Ecto neural progenitor cell (in vitro differentiated cells): Measurements from ENCODE around the gene SLC44A2.

Experiments used
- DNase-seq: peaks from one replicate; pipeline ENCODE4 v3.0.0-alpha.2; 2018; ENCODE audit warnings: low spot score

Gene SLC44A2

DNA sequence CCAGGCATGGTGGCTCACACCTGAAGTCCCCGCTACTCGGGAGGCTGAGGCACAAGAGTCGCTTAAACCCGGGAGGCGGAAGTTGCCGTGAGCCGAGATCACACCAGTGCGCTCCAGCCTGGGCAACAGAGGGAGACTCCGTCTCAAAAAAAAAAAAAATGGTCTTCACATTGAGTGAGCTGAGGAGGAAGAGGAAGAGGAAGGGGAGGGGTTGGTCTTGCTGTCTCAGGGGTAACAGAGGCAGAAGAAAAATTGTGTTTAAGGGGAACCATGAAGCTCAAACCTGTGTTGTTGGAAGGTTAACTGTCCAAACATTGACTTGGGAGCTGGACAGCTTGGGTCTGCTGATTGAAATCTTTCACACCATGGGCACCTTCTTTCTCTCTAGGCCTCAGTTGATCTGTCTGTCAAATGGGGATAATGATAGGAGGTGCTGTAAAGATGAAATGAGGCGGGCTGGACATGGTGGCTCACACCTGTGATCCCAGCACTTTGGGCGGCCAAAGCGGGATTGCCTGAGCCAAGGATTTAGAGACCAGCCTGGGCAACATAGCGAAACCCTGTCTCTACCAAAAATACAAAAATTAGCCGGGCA, 9.8 kb upstream of the SLC44A2 start:
- no peak for DNase-seq

- no peak for DNase-seq
Observed at GRCh38 chr19:10617409-10618121, 7.8 kb upstream of the SLC44A2 start.

DNA sequence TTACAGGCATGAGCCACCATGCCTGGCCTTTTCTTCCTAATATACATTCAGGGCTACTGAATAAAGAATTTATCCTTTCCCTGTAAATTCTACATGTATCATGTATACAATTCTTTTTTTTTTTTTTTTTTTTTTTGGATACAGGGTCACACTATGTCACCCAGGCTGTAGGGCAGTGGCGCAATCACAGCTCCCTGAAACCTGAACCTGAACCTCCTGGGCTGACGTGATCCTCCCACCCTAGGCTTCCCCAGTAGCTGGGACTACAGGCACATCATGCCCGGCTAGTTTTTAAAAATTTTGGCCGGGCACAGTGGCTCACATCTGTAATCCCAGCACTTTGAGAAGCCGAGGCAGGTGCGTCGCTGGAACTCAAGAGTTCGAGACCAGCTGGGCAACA, 6.5 kb upstream of the SLC44A2 start:
- no peak for DNase-seq

- DNase-seq: no peak
Observed at GRCh38 chr19:10620786-10621185, 4.6 kb upstream of the SLC44A2 start.

GRCh38 chr19:10621966-10622365, 3.4 kb upstream of the SLC44A2 start:
- no peak for DNase-seq

DNA sequence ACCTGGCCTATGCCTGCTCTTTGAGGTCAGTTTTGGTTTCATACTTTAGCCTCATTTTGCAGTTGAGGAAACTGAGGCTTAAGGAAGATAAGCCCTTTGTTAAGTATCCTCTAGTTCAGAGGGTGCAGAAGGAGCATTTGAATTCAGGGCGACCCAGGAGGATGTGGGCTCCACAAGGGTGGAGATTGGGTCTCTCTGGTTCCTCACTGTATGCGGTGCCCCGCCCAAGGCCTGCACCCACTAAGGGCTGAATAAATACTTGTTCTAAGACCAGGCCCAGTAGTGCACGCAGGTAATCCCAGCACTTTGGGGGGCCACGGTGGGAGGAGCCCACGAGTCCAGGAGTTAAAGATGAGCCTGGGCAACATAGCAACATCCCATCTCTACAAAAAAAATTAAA, 768 bp upstream of the SLC44A2 start:
- DNase-seq: no peak

DNA sequence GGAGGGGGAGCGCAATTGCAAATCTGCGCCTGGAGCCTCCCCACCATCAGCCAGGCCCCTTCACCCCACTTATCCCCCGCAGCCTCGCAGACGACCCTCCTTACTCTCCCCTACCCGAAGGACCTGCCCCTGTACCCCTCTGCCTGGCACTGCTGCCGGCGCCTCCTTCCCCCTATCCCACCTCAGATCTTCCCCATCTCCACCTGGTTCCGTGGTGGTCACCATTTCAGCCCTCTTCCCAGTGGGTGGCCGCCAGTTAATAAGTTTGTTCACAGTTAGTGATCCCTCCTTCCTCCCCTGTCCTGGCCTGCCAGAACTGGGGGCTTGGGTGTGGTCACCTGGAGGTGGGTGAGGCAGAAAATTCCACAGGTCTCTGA, 397 bp downstream of the SLC44A2 start:
- DNase-seq: no peak

GRCh38 chr19:10631874-10632273, 6.5 kb downstream of the SLC44A2 start:
- no peak for DNase-seq

GRCh38 chr19:10634430-10634829, 9.1 kb downstream of the SLC44A2 start:
- no peak for DNase-seq

DNA sequence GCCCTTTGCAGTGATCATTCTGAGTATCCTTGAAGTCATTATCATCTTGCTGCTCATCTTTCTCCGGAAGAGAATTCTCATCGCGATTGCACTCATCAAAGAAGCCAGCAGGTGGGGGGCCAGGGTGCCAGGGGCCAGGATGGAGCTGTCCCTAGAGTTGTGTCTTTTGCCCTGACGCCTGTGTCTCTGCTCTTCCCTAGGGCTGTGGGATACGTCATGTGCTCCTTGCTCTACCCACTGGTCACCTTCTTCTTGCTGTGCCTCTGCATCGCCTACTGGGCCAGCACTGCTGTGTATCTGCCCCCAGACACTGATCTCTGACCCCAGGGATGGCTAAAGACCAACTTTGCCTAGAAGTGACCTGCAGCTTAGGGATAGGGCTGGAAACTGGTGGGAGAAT, 9.6 kb downstream of the SLC44A2 start:
- DNase-seq: no peak

DNA sequence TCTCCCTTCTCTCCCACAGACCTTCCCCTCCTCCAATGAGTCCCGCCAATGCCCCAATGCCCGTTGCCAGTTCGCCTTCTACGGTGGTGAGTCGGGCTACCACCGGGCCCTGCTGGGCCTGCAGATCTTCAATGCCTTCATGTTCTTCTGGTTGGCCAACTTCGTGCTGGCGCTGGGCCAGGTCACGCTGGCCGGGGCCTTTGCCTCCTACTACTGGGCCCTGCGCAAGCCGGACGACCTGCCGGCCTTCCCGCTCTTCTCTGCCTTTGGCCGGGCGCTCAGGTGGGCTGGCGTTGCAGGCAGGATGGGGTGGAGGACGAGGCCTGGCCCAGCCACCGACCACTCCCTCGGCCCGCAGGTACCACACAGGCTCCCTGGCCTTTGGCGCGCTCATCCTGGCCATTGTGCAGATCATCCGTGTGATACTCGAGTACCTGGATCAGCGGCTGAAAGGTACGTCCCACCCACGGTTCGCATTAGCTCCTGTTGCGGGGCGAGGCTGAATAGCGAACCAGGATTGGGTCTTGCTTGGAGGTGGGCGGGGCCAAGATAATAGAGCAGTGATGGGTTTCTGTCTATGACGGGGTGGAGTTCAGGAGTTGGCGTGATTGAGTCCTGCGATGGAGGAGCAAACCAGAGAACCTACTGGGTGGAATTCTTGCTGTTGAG, 11.1 kb downstream of the SLC44A2 start:
- DNase-seq: no peak

GRCh38 chr19:10637894-10638293, 12.5 kb downstream of the SLC44A2 start:
- no peak for DNase-seq

GRCh38 chr19:10639836-10640235, 14.5 kb downstream of the SLC44A2 start:
- no peak for DNase-seq

DNA sequence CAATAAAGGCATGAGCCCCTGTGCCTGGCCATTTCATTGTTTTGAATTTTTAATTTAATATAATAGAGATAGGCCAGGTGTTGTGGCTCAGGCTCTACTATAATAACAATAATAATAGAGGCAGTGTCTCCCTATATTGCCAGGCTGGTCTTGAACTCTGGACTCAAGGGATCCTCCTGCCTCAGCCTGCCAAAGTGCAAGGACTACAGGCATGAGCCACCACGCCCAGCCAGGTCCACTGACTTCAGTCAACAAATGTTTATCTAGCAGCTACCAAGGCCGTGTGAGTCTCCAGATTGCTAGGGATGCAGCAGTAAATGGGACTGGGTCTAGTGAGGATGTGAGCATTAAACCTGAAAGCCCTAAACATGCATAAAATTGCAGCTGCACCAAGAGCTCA, 15.0 kb downstream of the SLC44A2 start:
- DNase-seq: no peak

- no peak for DNase-seq
Observed at GRCh38 chr19:10641248-10641647, 15.9 kb downstream of the SLC44A2 start.

DNA sequence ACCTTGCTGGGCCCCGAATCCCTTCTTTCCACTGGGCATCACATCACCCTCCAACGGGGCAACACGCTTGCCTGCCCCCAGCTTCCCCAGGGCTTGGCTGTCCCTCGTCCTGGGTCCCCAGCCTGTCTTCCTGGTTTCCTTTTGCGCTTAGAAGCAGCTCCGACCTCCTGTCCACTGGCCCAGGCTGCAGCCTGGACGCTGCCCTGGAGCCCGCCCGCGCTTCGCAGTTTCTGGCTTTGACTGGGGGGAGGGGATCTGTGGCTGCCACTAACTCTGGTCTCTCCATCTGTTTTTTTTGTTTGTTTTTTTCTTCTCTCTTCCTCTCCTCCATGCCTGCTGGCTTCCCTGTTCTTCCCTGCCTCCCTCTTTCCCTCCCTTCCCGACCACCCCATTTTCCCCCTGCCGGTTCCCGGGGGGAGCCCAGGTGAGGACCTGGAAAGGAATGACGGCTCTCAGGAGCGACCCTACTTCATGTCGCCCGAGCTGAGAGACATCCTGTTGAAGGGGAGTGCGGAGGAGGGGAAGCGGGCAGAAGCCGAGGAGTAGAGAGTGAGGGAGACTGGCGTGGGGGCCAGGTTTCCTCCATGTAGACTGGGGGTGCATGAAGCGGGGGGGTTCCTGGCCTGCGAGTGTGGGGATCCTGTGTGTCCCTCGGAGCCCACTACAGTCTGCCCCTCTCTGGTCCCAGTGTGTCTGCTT, 17.3 kb downstream of the SLC44A2 start:
- no peak for DNase-seq

DNA sequence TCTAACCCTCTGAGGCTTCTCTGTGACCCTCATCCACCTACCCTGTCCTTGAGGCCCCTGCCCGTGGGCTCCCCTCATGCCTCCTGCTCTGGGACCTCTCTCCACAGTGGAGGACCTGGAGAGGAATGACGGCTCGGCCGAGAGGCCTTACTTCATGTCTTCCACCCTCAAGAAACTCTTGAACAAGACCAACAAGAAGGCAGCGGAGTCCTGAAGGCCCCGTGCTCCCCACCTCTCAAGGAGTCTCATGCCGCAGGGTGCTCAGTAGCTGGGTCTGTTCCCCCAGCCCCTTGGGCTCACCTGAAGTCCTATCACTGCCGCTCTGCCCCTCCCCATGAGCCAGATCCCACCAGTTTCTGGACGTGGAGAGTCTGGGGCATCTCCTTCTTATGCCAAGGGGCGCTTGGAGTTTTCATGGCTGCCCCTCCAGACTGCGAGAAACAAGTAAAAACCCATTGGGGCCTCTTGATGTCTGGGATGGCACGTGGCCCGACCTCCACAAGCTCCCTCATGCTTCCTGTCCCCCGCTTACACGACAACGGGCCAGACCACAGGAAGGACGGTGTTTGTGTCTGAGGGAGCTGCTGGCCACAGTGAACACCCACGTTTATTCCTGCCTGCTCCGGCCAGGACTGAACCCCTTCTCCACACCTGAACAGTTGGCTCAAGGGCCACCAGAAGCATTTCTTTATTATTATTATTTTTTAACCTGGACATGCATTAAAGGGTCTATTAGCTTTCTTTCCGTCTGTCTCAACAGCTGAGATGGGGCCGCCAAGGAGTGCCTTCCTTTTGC, 18.0 kb downstream of the SLC44A2 start:
- DNase-seq: no peak

DNA sequence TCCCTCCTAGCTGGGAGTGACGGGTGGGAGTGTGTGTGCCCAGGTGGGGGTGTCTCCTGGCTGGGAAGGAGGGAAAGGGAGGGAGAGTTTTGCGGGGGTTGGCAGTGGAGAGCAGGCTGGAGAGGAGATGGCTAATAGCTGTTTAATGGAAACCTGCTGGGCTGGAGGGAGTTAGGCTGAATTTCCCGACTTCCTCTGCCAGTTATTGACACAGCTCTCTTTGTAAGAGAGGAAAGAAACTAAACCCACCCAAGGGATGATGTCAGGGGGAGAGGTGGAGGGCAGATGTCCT, 18.6 kb downstream of the SLC44A2 start:
- DNase-seq: no peak

GRCh38 chr19:10644260-10645007, 19.1 kb downstream of the SLC44A2 start:
- peak; percentile 89 for DNase-seq

GRCh38 chr19:10646456-10647159, 21.3 kb downstream of the SLC44A2 start:
- no peak for DNase-seq

GRCh38 chr19:10648360-10648759, 23.0 kb downstream of the SLC44A2 start:
- DNase-seq: no peak
